ENCODE results near the gene EFCAB5.
"Not testable (repeated sequence)": the region's sequence is repeated elsewhere in the genome, so short reads cannot be mapped to it uniquely, and the experiment has no call there.

Gene EFCAB5

GRCh38 chr17:30021708-30022317 is 80.4 kb downstream of the EFCAB5 start:
- peak; percentile 58 for DNase-seq

GRCh38 chr17:30025325-30025724 is 83.9 kb downstream of the EFCAB5 start:
- DNase-seq, result not testable (repeated sequence)

- DNase-seq, result no peak
These were observed 86.2 kb downstream of the EFCAB5 start for GRCh38 chr17:30027676-30028075.

GRCh38 chr17:30031214-30031869 is 89.9 kb downstream of the EFCAB5 start:
- DNase-seq, result no peak

GRCh38 chr17:30035369-30035768 is 93.9 kb downstream of the EFCAB5 start:
- DNase-seq, result no peak

- DNase-seq, result not testable (repeated sequence)
These were observed 99.5 kb downstream of the EFCAB5 start for GRCh38 chr17:30040719-30041518.

- no peak for DNase-seq
These were observed 100.1 kb downstream of the EFCAB5 start for GRCh38 chr17:30041551-30041950.

- no peak for DNase-seq
These were observed 120.9 kb downstream of the EFCAB5 start for GRCh38 chr17:30062372-30062771.

GRCh38 chr17:30064738-30065137 is 123.3 kb downstream of the EFCAB5 start:
- DNase-seq, result no peak

- DNase-seq, result no peak
These were observed 127.0 kb downstream of the EFCAB5 start for GRCh38 chr17:30068465-30068864.

GRCh38 chr17:30074254-30074653 is 132.8 kb downstream of the EFCAB5 start:
- no peak for DNase-seq

- no peak for DNase-seq
These were observed 133.3 kb downstream of the EFCAB5 start for GRCh38 chr17:30074730-30075129.

- no peak for DNase-seq
These were observed 141.3 kb downstream of the EFCAB5 start for GRCh38 chr17:30082773-30083172.

- no peak for DNase-seq
These were observed 143.4 kb downstream of the EFCAB5 start for GRCh38 chr17:30084788-30085187.

- no peak for DNase-seq
These were observed 145.5 kb downstream of the EFCAB5 start for GRCh38 chr17:30086896-30087295.

- not testable (repeated sequence) for DNase-seq
These were observed 146.0 kb downstream of the EFCAB5 start for GRCh38 chr17:30087431-30087830.

GRCh38 chr17:30091121-30091670 is 149.8 kb downstream of the EFCAB5 start:
- no peak for DNase-seq

GRCh38 chr17:30091771-30092170 is 150.3 kb downstream of the EFCAB5 start:
- DNase-seq, result no peak

GRCh38 chr17:30092886-30093285 is 151.5 kb downstream of the EFCAB5 start:
- no peak for DNase-seq

GRCh38 chr17:30093463-30094147 is 152.2 kb downstream of the EFCAB5 start:
- DNase-seq, result peak; percentile 59

GRCh38 chr17:30095507-30096244 is 154.2 kb downstream of the EFCAB5 start:
- DNase-seq, result peak; percentile 35

- no peak for DNase-seq
These were observed 160.4 kb downstream of the EFCAB5 start for GRCh38 chr17:30101686-30102390.

Measured in NCI-H1436 (cell line).